Activated T-cell treated with anti-CD3 and anti-CD28 coated beads for 4 hours (primary cell): ENCODE data around the gene KLHL12.
"Not testable (repeated sequence)": the region's sequence is repeated elsewhere in the genome, so short reads cannot be mapped to it uniquely, and the experiment has no call there.

Experiments used
- DNase-seq: peaks from one replicate; pipeline ENCODE4 v3.0.0-alpha.2; 2020

Gene KLHL12

DNA sequence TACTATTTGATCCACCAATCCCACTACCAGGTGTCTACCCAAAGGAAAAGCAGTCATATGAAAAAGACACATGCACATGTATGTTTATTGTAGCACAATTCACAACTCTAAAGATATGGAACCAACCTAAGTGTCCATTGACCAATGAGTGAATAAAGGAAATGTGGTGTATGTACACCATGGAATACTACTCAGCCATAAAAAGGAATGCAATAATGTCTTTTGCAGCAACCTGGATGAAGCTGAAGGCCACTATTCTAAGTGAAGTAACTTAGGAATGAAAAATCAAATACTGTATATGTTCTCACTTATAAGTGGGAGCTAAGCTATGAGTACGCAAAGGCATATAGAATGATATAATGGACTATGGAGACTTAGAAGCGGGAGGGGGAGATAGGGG is 18.4 kb upstream of the KLHL12 start:
- DNase-seq = no peak

DNA sequence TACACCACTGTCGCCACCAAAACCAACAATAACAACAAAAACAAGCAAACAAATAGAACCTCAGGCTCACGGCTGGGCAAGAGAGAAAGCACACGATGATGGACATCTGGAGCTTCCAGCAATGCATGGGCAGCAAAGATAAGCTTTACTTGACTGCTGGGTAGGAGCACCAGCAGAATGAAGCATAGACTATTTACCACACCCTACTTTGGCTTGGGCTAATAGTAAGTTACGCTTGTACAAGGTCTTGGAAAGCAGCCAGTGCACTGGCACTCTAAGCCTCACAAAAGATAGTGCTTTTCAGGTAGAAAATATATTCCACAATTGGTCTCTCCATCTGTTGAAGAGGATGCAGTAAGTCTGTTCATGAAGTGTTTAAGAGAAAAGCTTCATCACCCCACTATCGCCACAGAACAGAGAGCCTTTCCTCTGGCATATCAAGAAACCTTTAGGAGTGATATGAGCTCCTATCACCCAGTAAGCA is 17.4 kb upstream of the KLHL12 start:
- DNase-seq = no peak

DNA sequence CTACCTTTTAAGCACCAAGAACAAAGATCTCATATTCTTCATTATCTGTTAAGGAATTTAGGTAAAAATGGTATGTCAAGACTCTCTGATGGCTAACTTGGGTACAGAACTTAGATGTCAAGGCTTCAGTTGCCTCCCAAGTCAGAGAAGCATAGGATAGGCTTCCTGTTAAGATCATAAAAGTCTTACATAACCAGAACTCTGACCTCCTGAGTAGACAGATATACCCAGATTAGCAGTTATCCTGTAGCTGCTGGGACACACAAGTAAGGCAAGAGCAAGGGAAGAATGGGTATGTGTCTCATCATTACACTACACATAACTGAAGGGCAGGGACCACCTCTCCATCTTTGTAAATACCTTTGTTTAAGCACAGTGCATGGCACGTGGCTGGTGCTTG is 15.4 kb upstream of the KLHL12 start:
- DNase-seq = no peak

DNA sequence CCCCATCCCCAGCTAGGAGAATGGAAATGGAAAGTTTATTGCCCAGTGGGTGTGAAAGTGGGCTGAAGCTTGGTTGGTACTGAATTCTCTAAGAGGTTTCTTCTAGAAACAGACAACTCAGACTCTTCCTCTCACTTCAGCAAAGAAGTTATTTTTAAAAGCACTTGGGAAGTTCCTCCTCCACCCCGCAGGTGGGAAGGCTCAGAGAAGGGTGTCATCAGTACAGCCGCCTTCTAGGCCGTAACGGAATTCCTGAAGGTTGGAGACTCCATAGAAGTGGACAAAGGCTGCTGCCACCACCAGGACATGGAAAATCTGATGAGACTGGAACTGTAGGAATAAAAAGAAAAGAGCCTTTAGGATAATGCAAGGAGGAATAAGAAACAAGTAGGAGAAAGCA is 14.3 kb upstream of the KLHL12 start:
- DNase-seq = no peak

DNA sequence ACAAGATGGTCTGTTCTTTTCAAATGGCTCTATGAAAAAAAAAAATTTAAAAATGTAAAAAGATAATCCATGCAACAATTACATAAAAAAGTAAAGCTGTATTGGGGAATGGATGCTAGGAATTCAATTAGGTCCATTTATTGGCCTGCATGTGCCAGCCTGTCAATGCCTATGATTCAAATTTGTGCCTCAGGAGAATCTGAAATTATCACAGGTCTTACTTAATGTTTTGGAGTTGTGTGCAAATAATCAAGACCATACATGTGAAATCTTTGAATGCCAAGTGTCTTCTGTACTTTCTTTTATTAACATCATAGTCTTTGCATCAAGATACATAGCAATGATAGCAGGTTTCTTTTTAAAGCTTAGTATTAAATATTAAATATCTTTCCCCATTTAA is 13.5 kb upstream of the KLHL12 start:
- DNase-seq = no peak

DNA sequence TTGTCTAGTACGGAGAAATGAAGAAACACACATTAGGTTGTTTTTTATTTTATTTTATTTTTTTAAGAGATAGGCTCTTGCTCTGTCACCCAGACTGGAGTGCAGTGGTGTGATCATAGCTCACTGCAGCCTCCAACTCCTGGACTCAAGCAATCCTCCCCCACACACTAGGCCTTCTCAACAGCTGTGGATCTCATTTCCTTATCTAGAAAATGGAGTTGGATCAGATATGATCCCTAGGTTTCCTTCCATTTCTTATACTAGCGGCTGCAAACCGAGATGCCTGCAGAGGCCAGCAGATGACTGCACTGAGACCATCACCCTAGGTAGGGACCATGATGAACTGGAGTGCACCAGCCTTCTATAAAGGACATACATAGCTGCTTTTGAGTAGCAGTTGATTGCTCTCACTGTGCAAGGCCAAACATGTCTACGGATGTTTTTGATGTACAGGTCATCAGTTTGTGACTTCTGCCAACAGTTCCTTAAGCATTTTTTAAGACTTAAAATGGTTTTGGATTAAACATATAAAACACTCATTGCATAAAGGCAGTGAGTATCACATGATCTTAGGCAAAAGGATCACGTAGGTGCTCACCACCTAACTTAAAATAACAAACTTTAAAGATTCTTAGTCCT is 11.4 kb upstream of the KLHL12 start:
- no peak for DNase-seq

DNA sequence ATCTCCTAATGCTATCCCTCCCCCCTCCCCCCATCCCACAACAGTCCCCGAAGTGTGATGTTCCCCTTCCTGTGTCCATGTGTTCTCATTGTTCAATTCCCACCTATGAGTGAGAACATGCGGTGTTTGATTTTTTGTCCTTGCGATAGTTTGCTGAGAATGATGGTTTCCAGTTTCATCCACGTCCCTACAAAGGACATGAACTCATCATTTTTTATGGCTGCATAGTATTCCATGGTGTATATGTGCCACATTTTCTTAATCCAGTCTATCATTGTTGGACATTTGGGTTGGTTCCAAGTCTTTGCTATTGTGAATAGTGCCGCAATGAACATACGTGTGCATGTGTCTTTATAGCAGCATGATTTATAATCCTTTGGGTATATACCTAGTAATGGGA is 9.4 kb upstream of the KLHL12 start:
- not testable (repeated sequence) for DNase-seq

DNA sequence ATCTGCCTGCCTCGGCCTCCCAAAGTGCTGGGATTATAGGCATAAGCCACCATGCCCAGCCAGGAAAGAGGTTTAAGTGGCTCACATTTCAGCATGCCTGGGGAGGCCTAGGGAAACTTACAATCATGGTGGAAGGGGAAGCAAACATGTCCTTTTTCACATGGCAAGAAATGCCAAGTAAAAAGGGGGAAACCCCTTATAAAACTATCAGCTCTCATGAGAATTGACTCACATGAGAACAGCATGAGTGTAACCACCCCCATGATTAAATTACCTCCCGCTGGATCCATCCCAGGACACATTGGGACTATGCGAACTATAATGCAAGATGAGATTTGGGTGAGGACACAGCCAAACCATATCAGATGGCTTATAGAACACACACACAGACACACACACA is 8.8 kb upstream of the KLHL12 start:
- no peak for DNase-seq

DNA sequence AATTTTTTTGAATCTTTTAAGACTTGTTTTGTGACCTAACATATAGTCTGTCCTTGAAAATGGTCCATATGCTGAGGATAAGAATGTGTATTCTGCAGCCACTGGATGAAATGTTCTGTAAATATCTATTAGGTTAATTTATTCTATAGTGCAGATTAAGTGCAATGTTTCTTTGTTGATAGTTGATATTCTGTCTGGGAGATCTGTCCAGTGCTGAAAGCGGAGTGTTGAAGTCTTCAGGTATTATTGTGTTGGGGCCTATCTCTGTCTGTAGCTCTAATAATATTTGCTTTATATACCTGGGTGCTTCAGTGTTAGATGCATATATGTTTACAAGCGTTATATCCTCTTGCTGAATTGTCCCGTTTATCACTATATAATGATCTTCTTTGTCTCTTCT is 7.7 kb upstream of the KLHL12 start:
- no peak for DNase-seq

DNA sequence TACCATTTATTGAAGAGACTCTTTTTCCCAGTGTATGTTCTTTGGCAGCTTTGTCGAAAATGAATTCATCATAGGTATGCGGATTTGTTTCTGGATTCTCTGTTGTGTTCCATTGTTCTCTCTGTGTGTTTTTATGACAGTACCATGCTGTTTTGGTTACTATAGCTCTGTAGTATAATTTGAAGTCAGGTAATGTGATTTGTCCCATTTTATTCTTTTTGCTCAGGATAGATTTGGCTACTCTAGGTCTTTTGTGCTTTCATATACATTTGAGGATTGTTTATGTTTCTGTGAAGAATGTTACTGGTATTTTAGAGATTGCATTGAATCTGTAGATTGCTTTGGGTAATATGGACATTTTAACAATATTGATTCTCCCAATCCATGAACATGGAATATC is 5.4 kb upstream of the KLHL12 start:
- DNase-seq = no peak

DNA sequence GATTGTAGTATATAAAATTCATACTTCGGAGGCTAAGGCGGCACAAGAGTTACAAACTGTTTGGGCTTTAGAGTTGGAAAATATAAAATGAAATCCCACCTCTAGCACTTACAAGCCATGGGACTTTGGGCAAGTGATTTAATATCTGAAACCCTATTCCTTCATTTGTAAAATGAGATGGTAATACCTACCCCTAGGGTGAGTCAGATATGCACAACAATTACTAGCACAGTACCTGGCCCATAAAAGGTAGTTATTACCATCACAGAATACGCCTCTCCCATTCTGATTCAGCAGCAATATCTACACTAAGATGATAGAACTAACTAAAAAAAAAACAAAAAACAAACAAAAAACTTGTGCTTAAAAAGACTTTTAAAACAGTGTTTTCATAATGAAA is 3.5 kb downstream of the KLHL12 start:
- DNase-seq = no peak

DNA sequence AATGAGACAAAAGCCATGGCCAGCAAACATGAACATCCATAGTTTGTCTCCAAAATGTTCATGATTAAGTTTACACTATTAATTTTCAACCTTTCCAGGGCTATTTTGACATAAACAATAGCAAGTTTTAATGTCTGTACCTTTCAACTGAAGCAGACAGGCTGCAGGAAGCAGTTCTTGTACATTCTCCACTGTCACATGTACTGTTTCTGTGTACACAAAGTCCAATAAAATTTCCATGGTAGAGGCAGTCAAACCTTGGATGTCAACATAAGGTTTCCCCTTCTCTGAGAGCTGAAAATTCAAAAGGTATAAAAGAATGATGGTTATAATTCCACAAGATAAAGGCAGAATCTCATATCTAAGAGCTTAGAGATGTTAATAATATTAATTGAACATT is 7.4 kb downstream of the KLHL12 start:
- no peak for DNase-seq

DNA sequence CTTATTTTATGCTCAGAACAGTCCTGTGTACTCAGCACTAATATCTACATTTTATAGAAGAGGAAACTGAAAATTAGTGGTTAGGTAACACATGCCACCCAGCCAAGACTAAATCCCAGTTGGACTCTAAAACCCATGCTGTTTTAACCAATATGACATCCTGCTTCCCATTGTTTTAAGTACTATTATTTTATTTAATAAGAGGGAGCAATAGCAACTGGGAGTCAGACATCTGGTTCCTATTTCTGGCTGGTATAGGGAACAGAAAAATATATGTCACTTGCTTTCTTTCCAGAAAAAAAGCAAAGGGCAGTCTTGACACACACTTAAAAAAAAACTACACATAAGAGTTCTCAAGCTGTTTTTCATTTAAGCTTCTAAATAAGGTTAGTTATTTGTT is 11.9 kb downstream of the KLHL12 start:
- no peak for DNase-seq

DNA sequence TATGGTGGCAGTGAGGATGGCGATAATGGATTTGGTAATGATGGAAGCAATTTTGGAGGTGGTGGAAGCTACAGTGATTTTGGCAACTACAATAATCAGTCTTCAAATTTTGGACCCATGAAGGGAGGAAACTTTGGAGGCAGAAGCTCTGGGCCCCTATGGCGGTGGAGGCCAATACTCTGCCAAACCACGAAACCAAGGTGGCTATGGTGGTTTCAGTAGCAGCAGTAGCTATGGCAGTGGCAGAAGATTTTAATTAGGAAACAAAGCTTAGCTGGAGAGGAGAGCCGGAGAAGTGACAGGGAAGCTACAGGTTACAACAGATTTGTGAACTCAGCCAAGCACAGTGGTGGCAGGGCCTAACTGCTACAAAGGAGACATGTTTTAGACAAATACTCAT is 14.6 kb downstream of the KLHL12 start:
- DNase-seq = not testable (repeated sequence)

DNA sequence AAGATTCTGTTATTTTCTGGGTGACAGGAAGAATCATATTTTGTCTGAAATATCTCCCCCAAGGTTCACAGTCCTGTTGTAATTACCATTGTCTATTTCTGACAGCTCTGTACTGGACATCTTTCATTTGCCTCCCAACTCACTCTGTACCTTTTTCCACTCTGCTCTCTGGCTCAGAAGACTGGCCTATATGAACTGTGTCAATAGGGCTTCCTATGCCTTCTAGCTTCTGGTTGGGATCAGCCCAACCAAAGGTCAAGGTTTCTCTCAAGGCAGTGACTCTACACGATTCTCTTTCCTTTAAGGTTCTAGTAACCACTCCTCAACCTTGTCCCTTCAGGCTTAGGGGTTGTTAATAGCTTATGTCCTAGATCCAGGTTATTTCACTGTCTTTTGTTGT is 17.5 kb downstream of the KLHL12 start:
- no peak for DNase-seq

DNA sequence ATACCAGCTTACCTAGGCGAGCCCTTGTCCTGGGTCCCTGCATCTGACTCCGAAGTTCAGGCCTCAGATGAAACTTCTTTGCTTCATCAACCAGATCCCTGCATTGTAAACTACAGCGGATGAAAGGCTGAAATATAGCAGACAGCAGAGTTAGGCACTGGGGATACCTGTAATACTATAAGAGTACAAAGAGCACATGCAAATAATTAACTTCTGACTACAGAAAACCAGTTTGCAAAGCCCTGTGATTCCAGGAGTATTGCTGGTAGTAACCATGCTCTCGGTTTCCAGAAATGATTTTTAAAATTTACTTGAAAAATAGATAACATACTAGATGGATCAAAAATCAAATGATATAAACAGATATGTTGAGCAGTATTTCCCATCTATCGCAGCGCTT is 18.0 kb downstream of the KLHL12 start:
- DNase-seq = no peak

DNA sequence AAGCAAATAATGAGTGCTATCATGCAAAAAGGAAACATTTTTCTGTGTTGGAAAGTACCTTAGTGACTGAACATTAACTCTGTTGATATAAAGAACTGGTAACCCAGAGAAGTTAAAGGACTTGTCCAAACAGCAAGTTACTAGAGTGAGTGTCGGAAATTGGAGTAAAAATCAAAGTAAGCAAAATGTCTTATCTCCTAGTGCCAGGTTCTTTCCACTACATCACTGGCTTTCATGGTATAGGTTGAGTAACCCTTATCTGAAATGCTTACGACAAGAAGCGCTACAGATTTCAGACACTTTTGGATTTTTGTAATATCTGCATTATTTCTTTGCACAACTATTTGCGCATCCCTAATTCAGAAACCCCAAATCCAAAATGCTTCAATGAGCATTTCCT is 21.7 kb downstream of the KLHL12 start:
- no peak for DNase-seq

DNA sequence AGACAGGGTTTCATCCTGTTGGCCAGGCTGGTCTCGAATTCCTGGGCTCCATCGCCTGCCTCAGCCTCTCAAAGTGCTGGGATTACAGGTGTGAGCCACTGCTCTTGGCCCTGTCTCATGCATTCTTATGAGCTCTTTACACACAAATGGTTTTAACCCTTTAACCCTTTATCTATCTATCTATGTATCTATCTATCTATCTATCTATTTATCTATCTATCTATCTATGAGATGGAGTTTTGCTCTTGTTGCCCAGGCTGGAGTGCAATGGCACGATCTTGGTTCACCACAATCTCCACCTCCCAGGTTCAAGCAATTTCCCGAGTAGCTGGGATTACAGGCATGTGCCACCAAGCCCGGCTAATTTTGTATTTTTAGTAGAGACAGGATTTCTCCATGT is 23.2 kb downstream of the KLHL12 start:
- DNase-seq = not testable (repeated sequence)

DNA sequence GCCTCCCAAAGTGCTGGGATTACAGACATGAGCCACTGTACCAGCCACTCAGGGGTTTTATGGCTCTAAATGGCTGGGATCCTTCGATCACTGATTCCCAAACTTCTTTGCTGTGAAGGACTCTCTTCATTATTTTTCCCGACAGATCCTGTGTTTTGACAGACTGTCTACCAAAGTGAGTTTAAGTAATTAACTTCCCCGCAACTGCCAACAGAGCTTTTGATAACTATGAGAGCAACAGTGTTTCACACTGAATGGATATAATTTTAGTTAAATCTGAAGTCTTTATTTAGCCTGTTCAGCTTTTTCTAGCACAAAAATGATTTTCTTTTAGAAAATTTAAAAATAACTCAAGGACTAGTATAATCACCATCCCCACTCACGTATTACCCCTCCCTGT is 25.5 kb downstream of the KLHL12 start:
- no peak for DNase-seq

DNA sequence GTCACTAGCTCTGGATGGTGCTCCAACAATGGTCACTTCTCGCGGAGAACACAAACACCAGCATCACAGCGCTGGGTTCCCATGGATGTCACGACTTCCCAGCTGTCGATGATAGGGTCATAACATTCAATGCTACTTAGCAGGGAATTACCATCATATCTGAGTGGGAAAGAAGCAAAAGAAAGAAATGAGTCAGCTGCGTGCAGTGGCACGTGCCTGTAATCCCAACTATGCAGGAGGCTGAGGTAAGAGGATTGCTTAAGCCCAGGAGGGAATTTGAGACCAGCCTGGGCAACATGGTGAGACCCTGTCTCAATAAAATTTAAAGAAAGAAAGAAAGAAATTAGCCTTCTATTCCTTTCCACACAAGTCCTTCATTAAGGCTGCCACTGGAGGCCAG is 34.5 kb downstream of the KLHL12 start:
- no peak for DNase-seq

DNA sequence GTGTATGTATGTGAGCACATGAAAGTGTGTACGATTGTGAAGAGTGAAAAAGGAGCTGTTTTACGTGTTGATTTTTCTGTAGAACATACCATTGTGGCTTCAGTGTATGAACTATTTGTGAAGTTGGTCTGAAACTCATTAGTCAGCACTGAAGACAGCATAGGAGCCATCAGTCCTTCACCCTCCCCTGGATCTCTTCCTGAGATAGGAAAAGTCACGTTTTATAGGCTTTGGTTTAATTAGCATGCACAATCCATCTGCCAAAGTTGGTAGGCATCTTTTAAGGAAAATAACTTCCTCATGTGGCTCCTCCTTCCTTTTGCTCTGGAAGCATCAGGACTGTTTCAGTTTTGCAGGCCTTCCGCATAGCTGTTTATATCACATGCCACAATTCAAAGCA is 36.6 kb downstream of the KLHL12 start:
- DNase-seq = no peak

DNA sequence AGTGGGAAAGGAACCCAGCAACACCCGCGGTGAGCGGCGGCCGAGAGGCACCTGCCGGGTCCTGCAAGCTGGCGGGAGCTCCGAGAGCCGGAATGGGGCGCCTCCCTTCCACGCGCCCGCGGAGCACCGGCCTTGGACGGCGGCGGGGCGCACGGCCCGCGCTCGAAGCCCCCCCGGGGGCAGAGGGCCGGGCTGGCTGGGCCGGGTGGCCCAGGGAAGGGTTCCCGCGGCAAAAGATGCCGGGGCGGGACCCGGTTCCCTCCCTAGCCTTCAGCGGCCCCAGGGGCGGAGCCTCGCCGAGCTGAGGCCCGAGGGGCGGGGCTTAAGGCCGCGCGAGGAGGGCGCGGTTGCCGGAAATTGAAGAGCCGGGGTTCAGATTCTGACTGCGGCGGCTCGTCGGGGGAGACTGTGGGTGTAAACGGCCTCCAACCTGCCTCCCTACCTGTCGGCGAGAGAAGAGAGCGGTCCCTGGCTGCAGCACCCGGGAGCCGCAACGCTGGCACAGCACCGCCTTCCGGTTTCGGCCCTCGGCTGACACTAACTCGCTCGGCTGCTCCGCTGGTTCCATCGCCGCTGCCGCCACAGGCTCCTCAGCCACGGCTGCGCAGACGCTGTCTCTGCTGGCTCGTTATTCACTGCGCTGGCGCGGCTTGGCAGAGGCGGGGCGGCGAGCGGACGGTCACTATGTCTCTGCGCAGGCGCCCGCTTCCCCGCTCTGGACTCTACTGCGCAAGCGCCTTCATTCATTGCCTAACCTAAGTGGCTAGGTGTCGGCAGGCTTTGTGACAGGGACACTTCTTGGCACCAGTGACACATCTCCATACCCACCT is 38.3 kb downstream of the KLHL12 start, which contains the start of gene RABIF:
Gene RABIF (minus strand): TSS at position 619 of the 830 bp plus-strand sequence. CDS start 51 bp downstream, at position 568.
- DNase-seq = peak; percentile 92

DNA sequence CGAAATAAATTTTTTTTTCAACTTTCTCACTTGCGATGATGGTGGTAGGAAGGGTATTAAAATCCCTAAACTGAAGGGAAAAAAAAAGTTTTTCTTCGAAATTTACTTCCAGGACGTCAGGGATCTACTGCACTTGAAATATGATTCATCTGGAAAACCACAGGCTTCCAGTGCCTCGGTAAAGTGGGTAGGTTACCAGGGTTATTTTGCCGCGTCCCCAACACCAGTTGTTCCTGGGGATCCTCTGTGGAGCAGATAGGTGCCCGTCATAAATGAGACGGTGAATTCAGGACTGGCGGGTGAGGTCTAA is 38.9 kb downstream of the KLHL12 start:
- no peak for DNase-seq

DNA sequence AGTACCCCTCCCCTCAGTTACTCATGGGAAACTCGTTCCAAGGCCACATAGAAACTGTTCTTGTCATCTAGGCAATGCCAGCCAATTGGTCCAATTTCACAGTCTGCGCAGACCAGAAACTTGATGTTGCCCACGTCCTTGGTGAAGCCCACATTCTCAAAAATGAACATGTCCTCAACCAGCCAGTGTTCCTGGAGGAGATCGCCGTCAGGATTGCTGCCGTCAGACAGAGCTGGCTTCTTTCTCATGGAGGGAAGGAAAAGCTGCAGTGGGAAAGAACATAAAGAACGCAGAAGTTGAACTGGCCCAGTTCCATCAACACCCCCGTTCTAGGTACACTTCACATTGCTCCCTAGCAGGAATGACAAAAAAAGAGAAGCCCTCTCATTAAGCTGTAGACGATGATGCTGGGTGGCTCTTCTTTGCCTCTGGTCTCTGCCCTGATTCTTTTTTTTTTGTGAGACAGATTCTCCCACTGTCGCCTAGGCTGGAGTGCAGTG is 46.0 kb downstream of the KLHL12 start:
- DNase-seq = no peak

DNA sequence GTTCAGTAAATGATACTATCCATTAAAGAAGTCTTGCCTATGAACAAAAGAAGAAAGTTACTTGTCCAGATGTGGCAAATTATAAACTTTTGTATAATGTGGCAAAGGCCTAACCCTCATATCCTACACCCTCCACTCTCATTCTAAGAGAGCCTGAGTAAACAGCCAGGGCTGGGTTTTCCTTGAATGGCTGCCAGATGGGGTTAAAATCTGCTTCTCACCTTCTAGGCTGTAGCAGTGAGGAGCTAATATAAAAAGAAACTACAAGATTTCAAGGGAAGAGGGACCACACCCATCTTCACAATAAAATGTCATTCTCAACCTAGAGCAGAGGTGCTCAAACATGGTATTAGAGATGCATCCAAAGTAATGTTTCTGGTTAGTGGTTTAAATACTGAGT is 47.0 kb downstream of the KLHL12 start:
- no peak for DNase-seq
